CD4-positive, alpha-beta T cell treated with Interleukin-15 for 4 hours (primary cell): ENCODE data around the gene PLAGL2.
A peak's percentile ranks its signal among the peaks of the same experiment; 100 is the strongest.
"Not testable (repeated sequence)": the region's sequence is repeated elsewhere in the genome, so short reads cannot be mapped to it uniquely, and the experiment has no call there.

Source experiments
- DNase-seq: peaks from one replicate; pipeline ENCODE4 v3.0.0-alpha.2; 2020; ENCODE audit warnings: low spot score

The PLAGL2 gene

GRCh38 chr20:32207626-32208498 is at the start of gene PLAGL2, which contains the start of gene POFUT1:
TSS of gene PLAGL2 (minus strand) at chr20:32207743. CDS start at chr20:32202178, 5,565 bp downstream.
TSS of gene POFUT1 (plus strand) at chr20:32207880. CDS start at chr20:32207942, 62 bp downstream.
- DNase-seq = peak; percentile 90

GRCh38 chr20:32252189-32252588 is 44.6 kb upstream of the PLAGL2 start:
- peak; percentile 1 for DNase-seq

- DNase-seq = no peak
Measured at GRCh38 chr20:32251470-32251869, 43.9 kb upstream of the PLAGL2 start.

GRCh38 chr20:32249030-32249738 is 41.6 kb upstream of the PLAGL2 start:
- DNase-seq = peak; percentile 52

- DNase-seq = no peak
Measured at GRCh38 chr20:32248043-32248442, 40.5 kb upstream of the PLAGL2 start.

GRCh38 chr20:32246208-32246607 is 38.7 kb upstream of the PLAGL2 start:
- not testable (repeated sequence) for DNase-seq

GRCh38 chr20:32244959-32245358 is 37.4 kb upstream of the PLAGL2 start:
- DNase-seq = no peak

GRCh38 chr20:32244150-32244823 is 36.7 kb upstream of the PLAGL2 start:
- no peak for DNase-seq

GRCh38 chr20:32241807-32242206 is 34.3 kb upstream of the PLAGL2 start:
- DNase-seq = no peak

GRCh38 chr20:32240205-32240604 is 32.7 kb upstream of the PLAGL2 start:
- DNase-seq = no peak

GRCh38 chr20:32238483-32239425 is 31.2 kb upstream of the PLAGL2 start:
- no peak for DNase-seq

- DNase-seq = no peak
Measured at GRCh38 chr20:32237419-32237818, 29.9 kb upstream of the PLAGL2 start.

- no peak for DNase-seq
Measured at GRCh38 chr20:32236819-32237218, 29.3 kb upstream of the PLAGL2 start.

- DNase-seq = no peak
Measured at GRCh38 chr20:32236048-32236533, 28.5 kb upstream of the PLAGL2 start.

GRCh38 chr20:32235331-32236047 is 27.9 kb upstream of the PLAGL2 start:
- no peak for DNase-seq

GRCh38 chr20:32234135-32234808 is 26.7 kb upstream of the PLAGL2 start:
- DNase-seq = no peak

GRCh38 chr20:32233286-32233685 is 25.7 kb upstream of the PLAGL2 start:
- no peak for DNase-seq

- no peak for DNase-seq
Measured at GRCh38 chr20:32232326-32232886, 24.9 kb upstream of the PLAGL2 start.

- DNase-seq = peak; percentile 53
Measured at GRCh38 chr20:32231847-32232246, 24.3 kb upstream of the PLAGL2 start.

- DNase-seq = no peak
Measured at GRCh38 chr20:32231245-32231644, 23.7 kb upstream of the PLAGL2 start.
